ENCODE measurements around the gene ISLR2.

The ISLR2 gene

GRCh38 chr15:74179101-74179841 is 48.9 kb downstream of the ISLR2 start:
- no peak for DNase-seq

DNA sequence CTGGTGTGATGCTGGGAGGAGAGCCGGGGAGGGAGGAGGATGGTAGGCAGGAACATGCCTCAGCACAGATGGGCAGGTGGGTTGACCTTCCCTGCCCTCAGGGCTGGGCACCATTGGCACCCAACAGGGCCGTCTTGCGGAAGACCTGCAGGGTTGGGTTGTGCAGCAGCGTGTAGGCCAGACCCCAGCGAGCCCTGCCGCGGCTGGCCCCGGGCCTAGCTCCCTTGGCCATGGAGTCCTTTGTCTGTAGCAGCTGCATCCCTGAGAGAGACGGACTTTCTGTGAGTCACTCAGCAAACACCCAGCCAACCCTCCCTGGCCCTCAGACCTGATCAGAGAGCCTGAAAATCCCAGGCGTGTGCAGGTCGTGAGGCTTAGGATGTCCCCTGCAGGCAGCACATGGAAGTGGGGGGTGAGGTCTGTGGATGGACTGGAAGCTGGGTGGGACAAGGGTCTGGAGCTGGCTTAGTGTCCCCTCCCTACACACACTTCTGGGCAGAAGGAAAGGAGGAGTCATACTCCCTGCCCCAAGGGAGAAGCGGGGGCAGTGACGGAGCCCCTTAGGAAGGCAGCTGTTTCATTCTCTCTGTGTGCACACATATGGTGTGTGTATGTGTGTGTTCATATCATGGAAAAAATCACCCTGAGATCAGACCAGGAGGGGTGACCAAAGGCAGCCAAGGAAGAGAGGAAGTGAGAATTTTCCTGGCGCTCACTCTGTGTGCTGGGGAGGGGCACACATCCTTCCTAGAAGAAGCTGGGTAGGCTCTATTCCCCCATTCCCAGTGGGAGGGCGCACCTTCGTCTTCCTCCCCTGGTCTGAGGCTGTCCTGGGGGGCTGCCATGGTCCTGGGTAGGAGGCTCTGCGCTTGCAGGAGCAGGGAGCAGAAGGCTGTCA is 49.8 kb downstream of the ISLR2 start:
- DNase-seq: no peak

GRCh38 chr15:74180881-74181602 is 50.7 kb downstream of the ISLR2 start:
- DNase-seq: no peak

DNA sequence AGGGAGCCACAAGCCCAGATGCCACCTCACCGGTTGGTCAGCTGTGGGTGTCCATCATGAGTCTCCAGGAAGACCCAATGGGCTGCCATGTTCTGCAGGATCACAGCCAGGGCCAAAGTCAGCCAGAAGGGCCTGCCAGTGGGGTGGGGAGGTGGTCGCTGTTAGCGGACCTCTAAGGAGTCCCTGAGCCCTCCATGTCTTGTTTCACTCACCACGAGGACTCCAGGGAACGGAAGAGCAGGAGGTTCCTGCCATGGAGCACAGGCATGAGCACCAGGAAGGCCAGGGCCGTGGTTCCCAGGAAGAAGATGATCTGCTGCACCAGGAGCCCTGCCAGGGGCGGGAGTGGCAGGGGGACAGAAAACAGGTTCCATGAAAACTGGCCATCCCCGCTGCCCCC is 51.7 kb downstream of the ISLR2 start:
- DNase-seq: no peak

DNA sequence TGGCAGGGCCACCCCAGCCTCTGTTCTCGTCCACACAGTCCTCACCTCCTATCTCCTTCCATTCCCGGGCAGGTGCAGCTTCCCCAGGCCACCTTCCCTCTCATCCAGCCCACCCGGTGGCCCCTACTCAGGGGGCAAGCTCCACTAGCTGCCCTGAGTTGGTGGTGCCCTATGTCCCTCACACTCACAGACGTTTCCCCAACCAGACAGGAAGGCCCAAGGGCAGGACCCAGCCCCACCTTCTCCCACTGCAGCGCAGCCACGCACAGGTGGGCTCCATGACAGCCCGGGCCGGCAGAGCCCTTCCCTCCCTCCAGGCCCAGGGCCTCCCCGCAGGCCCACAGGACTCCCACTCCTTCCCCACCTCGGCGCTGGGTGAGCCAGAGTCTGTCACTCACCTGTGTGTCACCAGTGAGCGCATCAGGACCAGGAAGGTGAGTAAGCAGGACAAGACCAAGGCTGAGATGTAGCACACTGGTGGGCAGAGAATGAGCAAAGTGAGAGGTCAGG is 54.3 kb downstream of the ISLR2 start:
- no peak for DNase-seq

DNA sequence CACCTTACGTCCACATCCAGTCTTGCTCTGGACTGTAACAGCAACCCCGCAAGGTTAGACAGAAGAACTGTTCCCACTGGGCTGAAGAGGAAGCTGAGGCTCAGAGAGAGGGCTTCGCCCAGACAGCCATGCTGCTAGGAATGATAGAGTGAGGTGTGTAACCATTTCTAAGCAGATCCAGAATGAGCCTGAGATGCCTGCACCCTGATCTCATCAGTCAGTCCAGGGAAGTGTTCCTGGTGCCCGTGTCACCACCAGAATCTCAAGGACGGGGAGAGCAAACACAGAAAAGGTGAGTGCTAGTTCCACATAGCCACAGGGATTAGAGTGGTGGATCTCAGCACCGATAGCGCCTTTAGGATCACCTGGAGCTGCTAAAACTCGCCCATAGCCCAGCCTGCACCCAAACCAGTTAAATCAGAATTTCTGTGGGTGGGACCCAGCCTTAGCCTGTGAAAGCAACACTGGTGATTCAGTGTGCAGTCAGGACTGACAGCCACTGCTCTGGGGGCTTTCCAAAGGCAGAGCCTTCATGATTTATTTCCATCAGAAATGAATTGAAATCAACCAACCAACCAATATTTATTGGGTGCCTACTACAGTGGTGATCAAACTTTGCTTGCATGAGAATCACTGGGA is 55.4 kb downstream of the ISLR2 start:
- DNase-seq: no peak

Data from NCI-H1092 (cell line).